Measurements from ENCODE around the gene C16orf96.

C16orf96 gene

GRCh38 chr16:4556112-4556511 is at the start of gene C16orf96:
Gene C16orf96 (plus strand): TSS chr16:4556340. CDS start chr16:4556490, 150 bp downstream.
- H3K4me1 ChIP-seq (ENCODE audit: insufficient read depth, low read length), result no peaks in the 10 kb centered on the region
- H3K36me3 ChIP-seq (ENCODE audit: insufficient read depth, low read depth, low read length), result no peaks in the 10 kb centered on the region
- no peak within 1 kb of the TSS for H3K27ac ChIP-seq (ENCODE audit: low read length)
- H3K9ac ChIP-seq (ENCODE audit: low read depth, low read length), result no peak within 1 kb of the TSS
- H3K9me3 ChIP-seq (ENCODE audit: insufficient read depth, low read depth, low read length), result no peaks in the 10 kb centered on the region
- no peaks in the 10 kb centered on the region for H3K27me3 ChIP-seq (ENCODE audit: insufficient read depth, low read length)
- no peak within 1 kb of the TSS for H3K4me3 ChIP-seq (ENCODE audit: low read length)

GRCh38 chr16:4506450-4506849 is 49.7 kb upstream of the C16orf96 start:
- H3K9ac ChIP-seq (ENCODE audit: low read depth, low read length), result no peak overlapping the region
- H3K4me3 ChIP-seq (ENCODE audit: low read length), result no peak overlapping the region
- H3K27me3 ChIP-seq (ENCODE audit: insufficient read depth, low read length), result no peaks in the 10 kb centered on the region
- no peaks in the 10 kb centered on the region; the same call in 1 of the 2 replicates for H3K4me1 ChIP-seq (ENCODE audit: insufficient read depth, low read length)
- no peak overlapping the region for H3K27ac ChIP-seq (ENCODE audit: low read length)
- peaks cover 46% of the 10 kb centered on the region for H3K36me3 ChIP-seq (ENCODE audit: insufficient read depth, low read depth, low read length)
- no peaks in the 10 kb centered on the region for H3K9me3 ChIP-seq (ENCODE audit: insufficient read depth, low read depth, low read length)

GRCh38 chr16:4507588-4508345 is 48.4 kb upstream of the C16orf96 start:
- no peak overlapping the region for H3K9ac ChIP-seq (ENCODE audit: low read depth, low read length)
- no peaks in the 10 kb centered on the region for H3K9me3 ChIP-seq (ENCODE audit: insufficient read depth, low read depth, low read length)
- no peaks in the 10 kb centered on the region for H3K27me3 ChIP-seq (ENCODE audit: insufficient read depth, low read length)
- peaks cover 57% of the 10 kb centered on the region for H3K36me3 ChIP-seq (ENCODE audit: insufficient read depth, low read depth, low read length)
- no peak overlapping the region for H3K4me3 ChIP-seq (ENCODE audit: low read length)
- no peak overlapping the region for H3K27ac ChIP-seq (ENCODE audit: low read length)
- no peaks in the 10 kb centered on the region; the same call in 1 of the 2 replicates for H3K4me1 ChIP-seq (ENCODE audit: insufficient read depth, low read length)

GRCh38 chr16:4508806-4509205 is 47.3 kb upstream of the C16orf96 start:
- no peak overlapping the region for H3K9ac ChIP-seq (ENCODE audit: low read depth, low read length)
- peaks cover 62% of the 10 kb centered on the region for H3K36me3 ChIP-seq (ENCODE audit: insufficient read depth, low read depth, low read length)
- H3K27me3 ChIP-seq (ENCODE audit: insufficient read depth, low read length), result no peaks in the 10 kb centered on the region
- H3K27ac ChIP-seq (ENCODE audit: low read length), result no peak overlapping the region
- no peaks in the 10 kb centered on the region for H3K9me3 ChIP-seq (ENCODE audit: insufficient read depth, low read depth, low read length)
- H3K4me1 ChIP-seq (ENCODE audit: insufficient read depth, low read length), result no peaks in the 10 kb centered on the region; the same call in 1 of the 2 replicates
- no peak overlapping the region for H3K4me3 ChIP-seq (ENCODE audit: low read length)

GRCh38 chr16:4509420-4509819 is 46.7 kb upstream of the C16orf96 start:
- Histone ChIP-seq H3K27me3 (ENCODE audit: insufficient read depth, low read length) (no peaks in the 10 kb centered on the region), H3K36me3 (ENCODE audit: insufficient read depth, low read depth, low read length) (peaks cover 68% of the 10 kb centered on the region), H3K27ac (ENCODE audit: low read length) (no peak overlapping the region)

GRCh38 chr16:4510131-4510530 is 46.0 kb upstream of the C16orf96 start:
- Histone ChIP-seq H3K27me3 (ENCODE audit: insufficient read depth, low read length) (no peaks in the 10 kb centered on the region), H3K27ac (ENCODE audit: low read length) (no peak overlapping the region), H3K36me3 (ENCODE audit: insufficient read depth, low read depth, low read length) (peaks cover 68% of the 10 kb centered on the region), H3K4me3 (ENCODE audit: low read length) (no peak overlapping the region), H3K4me1 (ENCODE audit: insufficient read depth, low read length) (no peaks in the 10 kb centered on the region), H3K9me3 (ENCODE audit: insufficient read depth, low read depth, low read length) (no peaks in the 10 kb centered on the region), H3K9ac (ENCODE audit: low read depth, low read length) (no peak overlapping the region)

More at GRCh38 chr16:4509420-4509819, 46.7 kb upstream of the C16orf96 start:
- Histone ChIP-seq H3K9me3 (ENCODE audit: insufficient read depth, low read depth, low read length) (no peaks in the 10 kb centered on the region), H3K4me1 (ENCODE audit: insufficient read depth, low read length) (no peaks in the 10 kb centered on the region), H3K9ac (ENCODE audit: low read depth, low read length) (no peak overlapping the region), H3K4me3 (ENCODE audit: low read length) (no peak overlapping the region)

GRCh38 chr16:4510747-4511426 is 45.3 kb upstream of the C16orf96 start:
- no peaks in the 10 kb centered on the region for H3K4me1 ChIP-seq (ENCODE audit: insufficient read depth, low read length)
- H3K27ac ChIP-seq (ENCODE audit: low read length), result no peak overlapping the region
- peaks cover 68% of the 10 kb centered on the region for H3K36me3 ChIP-seq (ENCODE audit: insufficient read depth, low read depth, low read length)
- H3K4me3 ChIP-seq (ENCODE audit: low read length), result no peak overlapping the region
- H3K9ac ChIP-seq (ENCODE audit: low read depth, low read length), result no peak overlapping the region
- H3K27me3 ChIP-seq (ENCODE audit: insufficient read depth, low read length), result no peaks in the 10 kb centered on the region
- no peaks in the 10 kb centered on the region for H3K9me3 ChIP-seq (ENCODE audit: insufficient read depth, low read depth, low read length)

GRCh38 chr16:4511441-4512082 is 44.6 kb upstream of the C16orf96 start:
- Histone ChIP-seq H3K27me3 (ENCODE audit: insufficient read depth, low read length) (no peaks in the 10 kb centered on the region), H3K36me3 (ENCODE audit: insufficient read depth, low read depth, low read length) (peaks cover 67% of the 10 kb centered on the region), H3K9me3 (ENCODE audit: insufficient read depth, low read depth, low read length) (no peaks in the 10 kb centered on the region), H3K4me3 (ENCODE audit: low read length) (no peak overlapping the region), H3K27ac (ENCODE audit: low read length) (no peak overlapping the region), H3K4me1 (ENCODE audit: insufficient read depth, low read length) (no peaks in the 10 kb centered on the region), H3K9ac (ENCODE audit: low read depth, low read length) (no peak overlapping the region)

GRCh38 chr16:4512473-4512872 is 43.7 kb upstream of the C16orf96 start:
- Histone ChIP-seq H3K27me3 (ENCODE audit: insufficient read depth, low read length) (no peaks in the 10 kb centered on the region), H3K4me3 (ENCODE audit: low read length) (no peak overlapping the region), H3K36me3 (ENCODE audit: insufficient read depth, low read depth, low read length) (peaks cover 59% of the 10 kb centered on the region), H3K9me3 (ENCODE audit: insufficient read depth, low read depth, low read length) (no peaks in the 10 kb centered on the region), H3K27ac (ENCODE audit: low read length) (no peak overlapping the region), H3K4me1 (ENCODE audit: insufficient read depth, low read length) (no peaks in the 10 kb centered on the region), H3K9ac (ENCODE audit: low read depth, low read length) (no peak overlapping the region)

- H3K9ac ChIP-seq (ENCODE audit: low read depth, low read length), result no peak overlapping the region
- H3K4me3 ChIP-seq (ENCODE audit: low read length), result no peak overlapping the region
- H3K36me3 ChIP-seq (ENCODE audit: insufficient read depth, low read depth, low read length), result peaks cover 51% of the 10 kb centered on the region
- H3K4me1 ChIP-seq (ENCODE audit: insufficient read depth, low read length), result no peaks in the 10 kb centered on the region
- H3K27ac ChIP-seq (ENCODE audit: low read length), result no peak overlapping the region
- no peaks in the 10 kb centered on the region for H3K27me3 ChIP-seq (ENCODE audit: insufficient read depth, low read length)
- no peaks in the 10 kb centered on the region for H3K9me3 ChIP-seq (ENCODE audit: insufficient read depth, low read depth, low read length)
Measured at GRCh38 chr16:4513086-4513860, 42.9 kb upstream of the C16orf96 start.

- no peak overlapping the region for H3K4me3 ChIP-seq (ENCODE audit: low read length)
- no peaks in the 10 kb centered on the region for H3K27me3 ChIP-seq (ENCODE audit: insufficient read depth, low read length)
- peaks cover 45% of the 10 kb centered on the region for H3K36me3 ChIP-seq (ENCODE audit: insufficient read depth, low read depth, low read length)
- H3K9ac ChIP-seq (ENCODE audit: low read depth, low read length), result no peak overlapping the region
- H3K9me3 ChIP-seq (ENCODE audit: insufficient read depth, low read depth, low read length), result no peaks in the 10 kb centered on the region
- H3K27ac ChIP-seq (ENCODE audit: low read length), result no peak overlapping the region
- no peaks in the 10 kb centered on the region for H3K4me1 ChIP-seq (ENCODE audit: insufficient read depth, low read length)
Measured at GRCh38 chr16:4513881-4514280, 42.3 kb upstream of the C16orf96 start.

All from iPS-20b (cell line).